ENCODE measurements around the gene NLRP14.

Gene NLRP14

DNA sequence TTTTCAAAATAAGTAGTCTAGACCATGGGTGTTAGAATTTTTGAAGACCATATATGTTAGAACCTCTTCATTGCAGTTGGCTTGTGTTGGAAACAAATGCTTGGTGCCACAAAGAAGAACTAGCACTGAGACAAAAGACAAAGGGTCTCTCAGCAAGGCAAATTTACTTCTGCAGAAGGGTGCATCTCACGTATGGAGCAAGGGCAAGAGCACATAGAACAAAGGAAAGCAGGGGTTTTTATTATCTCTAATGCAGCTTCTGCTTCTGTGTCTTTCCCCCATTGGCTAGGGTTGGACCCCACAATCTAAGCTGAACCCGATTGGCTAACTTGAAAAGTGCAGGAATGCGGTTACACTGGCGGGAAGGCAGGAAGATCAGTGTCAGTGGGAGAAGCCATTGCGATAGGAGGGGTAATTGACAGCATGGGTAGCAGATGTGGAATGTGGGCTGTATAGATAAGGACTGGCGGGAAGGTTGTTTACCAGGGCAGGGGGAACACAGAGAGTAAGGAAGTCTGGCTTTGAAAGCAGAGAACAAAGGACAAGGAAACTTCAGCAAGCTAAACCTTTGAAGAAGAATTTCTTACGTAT lies 59.4 kb downstream of the NLRP14 start:
- TF ChIP-seq, protein P1, sequence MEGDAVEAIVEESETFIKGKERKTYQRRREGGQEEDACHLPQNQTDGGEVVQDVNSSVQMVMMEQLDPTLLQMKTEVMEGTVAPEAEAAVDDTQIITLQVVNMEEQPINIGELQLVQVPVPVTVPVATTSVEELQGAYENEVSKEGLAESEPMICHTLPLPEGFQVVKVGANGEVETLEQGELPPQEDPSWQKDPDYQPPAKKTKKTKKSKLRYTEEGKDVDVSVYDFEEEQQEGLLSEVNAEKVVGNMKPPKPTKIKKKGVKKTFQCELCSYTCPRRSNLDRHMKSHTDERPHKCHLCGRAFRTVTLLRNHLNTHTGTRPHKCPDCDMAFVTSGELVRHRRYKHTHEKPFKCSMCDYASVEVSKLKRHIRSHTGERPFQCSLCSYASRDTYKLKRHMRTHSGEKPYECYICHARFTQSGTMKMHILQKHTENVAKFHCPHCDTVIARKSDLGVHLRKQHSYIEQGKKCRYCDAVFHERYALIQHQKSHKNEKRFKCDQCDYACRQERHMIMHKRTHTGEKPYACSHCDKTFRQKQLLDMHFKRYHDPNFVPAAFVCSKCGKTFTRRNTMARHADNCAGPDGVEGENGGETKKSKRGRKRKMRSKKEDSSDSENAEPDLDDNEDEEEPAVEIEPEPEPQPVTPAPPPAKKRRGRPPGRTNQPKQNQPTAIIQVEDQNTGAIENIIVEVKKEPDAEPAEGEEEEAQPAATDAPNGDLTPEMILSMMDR (IDR thresholded peaks at IDR 0.05; ENCODE audit: insufficient read depth, missing control alignments): no peak
- FAIRE-seq (no peak), DNase-seq (ENCODE audit: insufficient read length, low spot score) (no peak)

DNA sequence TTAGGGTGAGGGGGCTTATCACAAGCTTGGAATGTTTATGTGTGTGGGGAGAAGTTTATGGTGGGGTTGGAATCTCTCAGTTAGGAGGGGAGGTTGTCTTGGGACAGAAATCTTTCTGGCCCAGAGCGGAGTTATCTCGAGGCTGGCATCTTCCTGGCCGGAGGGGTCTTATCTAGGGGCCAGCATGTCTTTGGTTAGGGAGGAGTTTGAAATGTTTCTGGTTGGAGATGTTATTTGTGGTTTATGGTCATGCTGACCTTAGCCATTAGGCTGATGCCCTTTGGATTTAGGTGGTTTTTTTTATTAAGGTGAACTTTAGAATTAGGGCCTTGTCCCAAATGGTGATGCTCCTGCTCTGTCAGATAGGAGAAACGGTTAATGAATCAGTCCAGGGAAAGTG lies 60.6 kb downstream of the NLRP14 start:
- TF ChIP-seq, protein P1 (IDR thresholded peaks at IDR 0.05; ENCODE audit: insufficient read depth, missing control alignments): no peak
- DNase-seq (ENCODE audit: insufficient read length, low spot score): no peak
- no peak for FAIRE-seq

DNA sequence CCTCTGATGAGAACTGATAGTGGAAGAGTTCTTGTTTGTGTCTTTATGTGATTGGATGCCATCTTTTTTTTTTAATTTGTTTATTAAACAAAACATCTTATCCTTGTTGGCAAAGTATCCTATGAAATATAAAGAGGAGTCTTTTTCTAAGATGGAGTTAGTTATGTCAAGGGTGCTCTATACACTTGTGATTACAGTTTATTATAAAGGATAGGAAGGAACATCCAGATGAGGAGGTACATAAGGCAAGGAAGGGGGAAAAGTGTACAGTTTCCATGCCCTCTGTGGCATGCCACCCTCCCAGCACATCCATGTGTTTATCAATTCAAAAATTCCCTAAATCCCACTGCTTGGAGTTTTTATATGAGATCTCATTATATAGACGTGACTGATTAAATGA lies 61.2 kb downstream of the NLRP14 start:
- no peak for DNase-seq (ENCODE audit: insufficient read length, low spot score)
- TF ChIP-seq, protein P1 (IDR thresholded peaks at IDR 0.05; ENCODE audit: insufficient read depth, missing control alignments): no peak
- FAIRE-seq: no peak

DNA sequence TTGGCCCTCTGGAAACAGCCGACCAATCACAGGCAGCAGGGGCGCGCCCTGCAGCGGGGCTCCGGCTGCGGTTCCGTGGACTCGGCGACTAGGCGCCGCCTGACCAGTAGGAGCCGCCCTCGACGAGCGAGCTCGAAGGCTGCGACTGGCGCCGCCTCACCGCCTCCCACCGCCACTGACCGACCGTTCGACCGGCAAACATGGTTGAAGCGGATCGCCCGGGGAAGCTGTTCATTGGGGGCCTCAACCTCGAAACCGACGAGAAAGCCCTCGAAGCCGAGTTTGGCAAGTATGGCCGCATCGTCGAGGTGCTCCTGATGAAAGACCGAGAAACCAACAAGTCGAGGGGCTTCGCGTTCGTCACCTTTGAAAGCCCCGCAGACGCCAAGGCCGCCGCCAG lies 68.6 kb downstream of the NLRP14 start, which contains the start of gene RBMXL2:
Gene RBMXL2 (plus strand): TSS at position 78 of the 400 bp plus-strand sequence. CDS start 123 bp downstream, at position 201.
- TF ChIP-seq, protein P1 (IDR thresholded peaks at IDR 0.05; ENCODE audit: insufficient read depth, missing control alignments): no peak
- FAIRE-seq: no peak

DNA sequence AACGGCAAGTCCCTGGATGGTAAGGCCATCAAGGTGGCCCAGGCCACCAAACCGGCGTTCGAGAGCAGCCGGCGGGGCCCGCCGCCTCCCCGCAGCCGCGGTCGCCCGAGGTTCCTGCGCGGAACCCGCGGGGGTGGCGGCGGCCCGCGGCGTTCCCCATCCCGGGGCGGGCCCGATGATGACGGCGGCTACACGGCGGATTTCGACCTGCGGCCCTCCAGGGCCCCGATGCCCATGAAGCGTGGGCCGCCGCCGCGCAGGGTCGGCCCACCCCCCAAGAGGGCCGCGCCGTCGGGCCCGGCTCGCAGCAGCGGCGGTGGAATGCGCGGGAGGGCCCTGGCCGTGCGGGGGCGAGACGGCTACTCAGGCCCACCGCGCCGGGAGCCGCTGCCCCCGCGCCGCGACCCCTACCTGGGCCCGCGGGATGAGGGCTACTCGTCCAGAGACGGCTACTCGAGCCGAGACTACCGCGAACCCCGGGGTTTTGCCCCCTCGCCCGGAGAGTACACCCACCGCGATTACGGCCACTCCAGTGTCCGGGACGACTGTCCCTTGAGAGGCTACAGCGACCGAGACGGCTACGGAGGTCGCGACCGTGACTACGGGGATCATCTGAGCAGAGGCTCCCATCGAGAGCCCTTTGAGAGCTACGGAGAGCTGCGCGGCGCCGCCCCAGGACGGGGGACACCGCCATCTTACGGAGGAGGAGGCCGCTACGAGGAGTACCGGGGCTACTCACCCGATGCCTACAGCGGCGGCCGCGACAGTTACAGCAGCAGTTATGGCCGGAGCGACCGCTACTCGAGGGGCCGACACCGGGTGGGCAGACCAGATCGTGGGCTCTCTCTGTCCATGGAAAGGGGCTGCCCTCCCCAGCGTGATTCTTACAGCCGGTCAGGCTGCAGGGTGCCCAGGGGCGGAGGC lies 69.3 kb downstream of the NLRP14 start:
- TF ChIP-seq, protein P1 (IDR thresholded peaks at IDR 0.05; ENCODE audit: insufficient read depth, missing control alignments): no peak
- no peak for FAIRE-seq
- no peak for DNase-seq (ENCODE audit: insufficient read length, low spot score)

More for the DNA sequence above, 68.6 kb downstream of the NLRP14 start, which contains the start of gene RBMXL2:
- no peak for DNase-seq (ENCODE audit: insufficient read length, low spot score)

DNA sequence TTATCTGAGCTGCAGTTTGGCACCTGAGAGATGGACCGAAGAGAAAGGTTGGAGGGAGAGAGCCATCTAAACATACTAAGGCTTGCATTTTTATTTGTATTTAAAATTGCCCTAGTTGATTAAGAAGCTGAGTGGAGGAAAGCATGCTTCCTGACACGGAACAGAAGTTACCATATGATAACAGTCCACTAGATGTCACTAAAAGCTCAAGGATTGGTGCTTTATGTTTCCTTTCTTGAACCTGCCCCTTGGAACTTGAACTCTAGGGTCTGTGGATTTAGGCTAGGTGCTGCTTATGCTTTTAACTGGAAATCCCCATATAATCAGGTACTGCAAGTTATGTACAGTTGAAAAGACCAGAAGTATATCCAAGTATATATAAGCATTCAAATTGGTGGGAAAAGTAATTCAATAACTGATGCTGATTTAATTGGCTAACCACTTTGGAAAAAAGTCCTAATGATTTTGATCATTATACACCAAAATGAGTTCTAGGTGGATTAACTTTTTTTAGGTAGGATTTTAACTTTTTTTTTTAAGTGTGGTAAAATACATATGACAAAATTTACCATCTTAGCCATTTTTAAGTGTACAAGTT lies 78.1 kb downstream of the NLRP14 start:
- DNase-seq (ENCODE audit: insufficient read length, low spot score) (no peak), FAIRE-seq (no peak)
- TF ChIP-seq, protein P1 (IDR thresholded peaks at IDR 0.05; ENCODE audit: insufficient read depth, missing control alignments): peak; percentile 60
